Gastrocnemius medialis (tissue), 4 donors: ENCODE data around the gene AWAT1. TPM values are rescaled to one million over a fixed set of nuclear protein-coding genes. Genes with fewer than 3 reads are reported as not detected.

Experiments
- ATAC-seq, 2 donors: fragments of 150-250 bp; one replicate each; pipeline ENCODE4 v1.9.1; 2016
- DNase-seq, 2 donors: peaks; one replicate each; pipeline ENCODE4 v3.0.0-alpha.2; 2019
- H3K27ac ChIP-seq, 4 donors: fragments of 200-600 bp; sonication (generic); 1 replicate in 1 of 4; 2 replicates in 3 of 4; pipeline ENCODE4 v1.5.1; 2016 to 2018; ENCODE audit warnings: mild to moderate bottlenecking in 2 of 4, moderate library complexity in 1 of 4
- H3K27me3 ChIP-seq, 3 donors: fragments of 200-600 bp; sonication (generic) in 2 of 3; 1 replicate in 1 of 3; 2 replicates in 2 of 3; pipeline versions ENCODE4 v1.5.1 to v1.6.0; 2016 to 2019; ENCODE audit warnings: mild to moderate bottlenecking in 1 of 3, moderate library complexity in 1 of 3
- H3K36me3 ChIP-seq, 2 donors: fragments of 200-600 bp; sonication (generic) in 1 of 2; one replicate each; pipeline ENCODE4 v1.5.1; 2017 to 2018
- H3K4me1 ChIP-seq, 2 donors: fragments of 200-600 bp; sonication (generic) in 1 of 2; one replicate each; pipeline ENCODE4 v1.5.1; 2016 to 2017; ENCODE audit warnings: mild to moderate bottlenecking in 2 of 2
- H3K4me3 ChIP-seq, 4 donors: fragments of 200-600 bp; sonication (generic) in 3 of 4; 1 replicate in 1 of 4; 2 replicates in 3 of 4; pipeline ENCODE4 v1.5.1; 2016 to 2019; ENCODE audit warnings: mild to moderate bottlenecking in 2 of 4
- H3K9me3 ChIP-seq, 3 donors: fragments of 200-600 bp; sonication (generic) in 2 of 3; 1 replicate in 1 of 3; 2 replicates in 2 of 3; pipeline ENCODE4 v1.5.1; 2016 to 2019
- POLR2A ChIP-seq, 2 donors: fragments of 450-650 bp; IDR thresholded peaks; one replicate each; pipeline ENCODE4 v1.6.1; 2017; ENCODE audit warnings: antibody characterized with exemption in 2 of 2, mild to moderate bottlenecking in 2 of 2, moderate library complexity in 2 of 2
- in situ Hi-C, 4 donors: fragments of 200-750 bp; cut with MboI; loops; one replicate each; pipeline versions ENCODE4 v1.15.0 to v1.8.0; 2017; ENCODE audit warnings: low sequenced_read_pairs in 4 of 4
- intact Hi-C: fragments of 100-400 bp; cut with DNase I; formaldehyde crosslinking; loops from one replicate; pipeline ENCODE4 v1.15.1; 2023; ENCODE audit warnings: low total_unique reads
- total RNA-seq, 4 donors: library from RNA; depleted of rRNA; stranded (reverse); fragments of >200 nt; gene quantifications; one replicate each; pipeline versions ENCODE4 v1.1.0 to v1.2.3, GENCODE V29; 2016
- TF ChIP-seq, protein P1 (sequence below), 5 experiments: fragments of 450-650 bp in 3 of 5; fragments of 200-600 bp in 2 of 5; sonication (generic) in 2 of 5; IDR thresholded peaks in 4 of 5; conservative IDR thresholded peaks in 1 of 5; 1 replicate in 4 of 5; 2 replicates in 1 of 5; pipeline ENCODE4 v1.5.1; 2016 to 2019; ENCODE audit warnings: antibody characterized with exemption in 5 of 5, mild to moderate bottlenecking in 3 of 5, moderate library complexity in 3 of 5

The AWAT1 gene
- total RNA-seq, 4 donors from 2014 or later: not detected

DNA sequence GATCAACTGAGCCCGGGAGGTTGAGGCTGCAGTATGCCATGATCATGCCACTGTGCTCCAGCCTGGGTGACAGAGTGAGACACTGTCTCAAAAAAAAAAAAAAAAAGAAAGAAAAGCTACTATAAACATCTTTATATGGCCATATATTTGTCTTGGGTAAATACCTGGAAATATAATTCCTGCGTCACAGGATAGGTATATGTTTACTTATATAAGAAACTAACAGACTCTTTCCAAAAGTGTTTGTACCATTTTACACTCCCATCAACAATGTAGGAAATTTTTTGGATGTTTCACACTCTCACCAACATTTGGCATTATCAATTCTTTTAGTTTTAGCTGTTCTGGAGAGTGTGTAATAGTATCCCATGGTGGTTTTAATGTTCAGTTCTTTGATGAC is 12.8 kb downstream of the AWAT1 start:
- ATAC-seq (no peak), DNase-seq (no peak)
- Histone ChIP-seq H3K27ac (no peak overlapping the region), H3K4me3 (no peak overlapping the region), H3K4me1 (no peaks in the 10 kb centered on the region), H3K27me3 (no peaks in the 10 kb centered on the region), H3K36me3 (no peaks in the 10 kb centered on the region), H3K9me3 (no peaks in the 10 kb centered on the region)
- intact Hi-C loops (no loop called here), in situ Hi-C loops (no loop called here)
- TF ChIP-seq, protein P1, sequence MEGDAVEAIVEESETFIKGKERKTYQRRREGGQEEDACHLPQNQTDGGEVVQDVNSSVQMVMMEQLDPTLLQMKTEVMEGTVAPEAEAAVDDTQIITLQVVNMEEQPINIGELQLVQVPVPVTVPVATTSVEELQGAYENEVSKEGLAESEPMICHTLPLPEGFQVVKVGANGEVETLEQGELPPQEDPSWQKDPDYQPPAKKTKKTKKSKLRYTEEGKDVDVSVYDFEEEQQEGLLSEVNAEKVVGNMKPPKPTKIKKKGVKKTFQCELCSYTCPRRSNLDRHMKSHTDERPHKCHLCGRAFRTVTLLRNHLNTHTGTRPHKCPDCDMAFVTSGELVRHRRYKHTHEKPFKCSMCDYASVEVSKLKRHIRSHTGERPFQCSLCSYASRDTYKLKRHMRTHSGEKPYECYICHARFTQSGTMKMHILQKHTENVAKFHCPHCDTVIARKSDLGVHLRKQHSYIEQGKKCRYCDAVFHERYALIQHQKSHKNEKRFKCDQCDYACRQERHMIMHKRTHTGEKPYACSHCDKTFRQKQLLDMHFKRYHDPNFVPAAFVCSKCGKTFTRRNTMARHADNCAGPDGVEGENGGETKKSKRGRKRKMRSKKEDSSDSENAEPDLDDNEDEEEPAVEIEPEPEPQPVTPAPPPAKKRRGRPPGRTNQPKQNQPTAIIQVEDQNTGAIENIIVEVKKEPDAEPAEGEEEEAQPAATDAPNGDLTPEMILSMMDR (IDR thresholded peaks at IDR 0.05 in 4 of 5, conservative IDR thresholded peaks at IDR 0.05 in 1 of 5): no peak
- no peak for TF ChIP-seq POLR2A (IDR thresholded peaks at IDR 0.05)

DNA sequence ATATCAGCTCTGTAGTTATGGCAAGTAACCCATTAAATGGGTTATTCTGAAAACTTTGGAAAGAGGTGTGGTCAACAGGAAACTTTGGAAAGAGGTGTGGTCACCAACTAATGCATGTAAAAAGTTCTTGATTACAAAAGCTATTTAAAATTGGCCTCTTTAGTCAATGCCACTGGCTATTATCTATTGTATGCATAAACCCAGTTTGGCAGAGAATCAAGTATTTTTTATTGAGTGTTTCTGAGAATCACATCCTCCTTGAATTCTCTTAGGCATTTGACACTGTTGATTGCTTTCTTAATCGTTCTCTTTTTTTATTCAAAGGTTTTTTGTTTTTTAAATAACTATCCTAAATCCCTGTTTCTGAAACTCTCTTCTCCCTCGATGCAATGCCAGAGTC is 18.0 kb downstream of the AWAT1 start:
- Histone ChIP-seq H3K27ac (no peak overlapping the region), H3K4me1 (no peaks in the 10 kb centered on the region), H3K27me3 (no peaks in the 10 kb centered on the region), H3K36me3 (no peaks in the 10 kb centered on the region), H3K9me3 (no peaks in the 10 kb centered on the region), H3K4me3 (no peak overlapping the region)
- no peak for TF ChIP-seq POLR2A (IDR thresholded peaks at IDR 0.05)
- TF ChIP-seq, protein P1 (IDR thresholded peaks at IDR 0.05 in 4 of 5, conservative IDR thresholded peaks at IDR 0.05 in 1 of 5): no peak
- no peak for ATAC-seq
- intact Hi-C loops (no loop called here), in situ Hi-C loops (no loop called here)
- DNase-seq: no peak

DNA sequence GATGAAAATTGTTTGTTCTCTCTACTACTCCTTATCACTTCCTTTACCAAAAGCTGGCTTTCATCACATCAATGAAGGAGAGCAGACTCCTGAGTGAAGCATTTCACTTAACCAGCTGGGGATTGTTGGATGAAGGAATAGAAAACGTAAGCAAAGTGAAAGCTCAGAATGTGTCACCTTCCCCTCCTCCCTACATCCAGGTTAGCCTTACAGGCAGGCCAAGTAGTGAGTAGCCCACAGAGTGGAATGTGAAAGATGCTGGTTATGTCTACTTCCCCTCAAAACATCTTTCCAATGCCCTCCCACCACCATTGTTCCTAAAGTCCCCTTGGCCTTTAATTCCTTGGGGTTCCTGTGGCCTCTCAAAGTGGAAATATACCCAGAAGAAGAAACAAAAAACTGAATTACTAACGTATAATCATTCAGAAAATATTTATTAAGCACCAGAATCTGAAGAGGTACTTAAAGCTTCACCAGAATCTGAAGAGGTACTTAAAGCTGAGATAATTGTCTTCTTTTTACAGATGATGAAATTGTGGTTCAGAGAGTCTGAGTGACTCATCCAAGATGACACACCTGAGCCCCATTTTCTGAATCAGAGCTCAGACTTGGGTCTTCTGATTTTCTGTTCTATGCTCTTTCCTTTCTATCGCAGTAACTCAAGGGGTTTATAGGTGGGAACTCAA is 19.1 kb downstream of the AWAT1 start:
- Histone ChIP-seq H3K4me3 (no peak overlapping the region), H3K27ac (no peak overlapping the region), H3K9me3 (no peaks in the 10 kb centered on the region), H3K36me3 (no peaks in the 10 kb centered on the region), H3K27me3 (no peaks in the 10 kb centered on the region), H3K4me1 (no peaks in the 10 kb centered on the region)
- in situ Hi-C loops: no loop called here
- no peak for DNase-seq
- intact Hi-C loops: no loop called here
- TF ChIP-seq, protein P1 (IDR thresholded peaks at IDR 0.05 in 4 of 5, conservative IDR thresholded peaks at IDR 0.05 in 1 of 5): no peak
- TF ChIP-seq POLR2A (IDR thresholded peaks at IDR 0.05): no peak
- ATAC-seq: no peak

DNA sequence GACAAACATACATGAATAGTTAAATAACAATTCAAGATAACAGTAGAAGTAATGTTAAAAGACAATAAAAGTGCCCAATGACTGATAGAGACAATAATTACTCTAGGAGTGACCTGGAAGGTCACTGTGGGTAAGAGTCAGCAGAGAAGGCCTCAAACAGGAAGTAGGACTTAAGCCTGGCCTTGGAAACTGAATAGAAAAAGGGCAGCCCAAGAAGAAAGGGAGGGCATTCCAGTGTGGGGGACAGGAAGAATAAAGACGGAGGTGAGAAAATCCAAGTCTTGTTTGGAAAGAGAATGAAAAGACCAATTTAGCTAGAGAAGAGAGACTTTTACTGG is 19.6 kb downstream of the AWAT1 start:
- intact Hi-C loops (no loop called here), in situ Hi-C loops (no loop called here)
- no peak overlapping the region for H3K27ac ChIP-seq
- no peaks in the 10 kb centered on the region for H3K4me1 ChIP-seq
- TF ChIP-seq, protein P1 (IDR thresholded peaks at IDR 0.05 in 4 of 5, conservative IDR thresholded peaks at IDR 0.05 in 1 of 5): no peak
- no peak for TF ChIP-seq POLR2A (IDR thresholded peaks at IDR 0.05)
- H3K27me3 ChIP-seq: no peaks in the 10 kb centered on the region
- H3K4me3 ChIP-seq: no peak overlapping the region
- H3K36me3 ChIP-seq: no peaks in the 10 kb centered on the region
- ATAC-seq (no peak), DNase-seq (no peak)
- no peaks in the 10 kb centered on the region for H3K9me3 ChIP-seq

DNA sequence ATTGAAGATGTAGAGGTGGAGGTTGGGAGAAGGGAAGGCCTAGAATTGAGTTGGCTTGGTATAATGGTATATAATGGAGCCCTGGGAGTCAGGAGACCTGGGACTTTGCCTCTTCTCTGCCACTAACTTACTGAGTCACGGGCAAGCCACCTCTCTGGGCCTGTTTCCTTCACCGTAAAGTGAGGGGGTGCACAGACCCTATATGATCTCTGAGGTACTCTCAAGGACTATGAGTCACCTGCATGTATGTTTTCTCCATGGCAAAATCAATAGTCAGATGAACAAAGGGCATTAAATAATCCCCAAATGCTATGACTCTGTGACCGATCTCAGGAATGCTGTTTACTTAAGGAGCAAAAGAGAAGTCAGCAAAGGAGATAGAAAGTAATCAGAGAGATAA is 20.5 kb downstream of the AWAT1 start:
- in situ Hi-C loops: no loop called here
- no peak overlapping the region for H3K4me3 ChIP-seq
- ATAC-seq: no peak
- no peaks in the 10 kb centered on the region for H3K27me3 ChIP-seq
- no peaks in the 10 kb centered on the region for H3K4me1 ChIP-seq
- no peaks in the 10 kb centered on the region for H3K36me3 ChIP-seq
- intact Hi-C loops: no loop called here
- H3K9me3 ChIP-seq: no peaks in the 10 kb centered on the region
- no peak overlapping the region for H3K27ac ChIP-seq
- DNase-seq: no peak
- TF ChIP-seq, protein P1 (IDR thresholded peaks at IDR 0.05 in 4 of 5, conservative IDR thresholded peaks at IDR 0.05 in 1 of 5): no peak
- no peak for TF ChIP-seq POLR2A (IDR thresholded peaks at IDR 0.05)
